GM12801 (cell line): ENCODE results near the gene GRK1.

ENCODE experiments used
- TF ChIP-seq, protein P1 (sequence below): IDR thresholded peaks from one replicate; pipeline ENCODE4 v1.5.1; 2011; ENCODE audit warnings: control low read depth; ENCODE audit not compliant: insufficient read length; ENCODE audit errors: extremely low read depth

Gene GRK1

DNA sequence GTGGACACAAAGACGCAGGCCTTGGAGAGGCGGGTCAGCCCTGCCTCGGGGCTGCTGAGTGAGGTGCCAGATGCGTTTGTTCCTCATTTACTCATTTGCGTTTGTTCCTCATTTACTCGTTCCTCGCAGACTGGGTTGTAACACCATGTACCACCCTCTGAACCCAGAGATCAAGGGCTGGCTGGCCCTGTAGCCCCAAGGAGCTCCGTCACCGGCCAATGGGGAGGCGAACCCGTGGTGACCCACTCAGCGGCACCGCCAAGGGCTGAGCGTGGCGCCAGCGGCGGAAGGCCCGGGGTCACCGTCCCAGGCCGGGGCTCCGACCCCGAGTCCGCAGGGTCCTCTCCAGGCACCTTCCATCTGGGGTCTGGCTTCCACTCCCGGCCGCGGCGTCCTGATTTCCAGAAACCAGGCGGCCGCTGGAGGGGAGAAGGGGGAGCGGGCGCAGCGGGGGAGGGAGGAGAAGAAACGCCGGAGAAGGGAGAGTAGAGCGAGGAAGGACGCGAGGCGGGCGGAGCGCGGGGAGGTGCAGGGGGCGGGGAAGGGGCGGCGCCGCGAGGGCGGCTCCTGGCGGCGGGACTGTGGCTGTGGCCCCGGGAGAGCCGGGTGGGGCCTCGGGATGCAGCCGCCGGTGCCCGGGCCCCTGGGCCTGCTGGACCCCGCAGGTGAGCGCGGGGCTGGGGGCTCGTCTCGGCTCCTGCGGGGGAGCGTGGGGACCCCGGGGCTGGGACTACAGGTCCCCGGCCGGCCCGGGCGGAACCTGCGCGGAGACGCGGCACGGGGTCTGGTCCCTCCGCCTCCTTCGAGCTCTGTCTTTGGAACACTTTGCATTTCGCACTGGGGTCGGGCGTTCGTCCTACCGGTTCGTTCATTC, 91.9 kb downstream of the GRK1 start, which contains the start of gene TMEM255B:
Gene TMEM255B, plus strand, starts transcription at position 576 of the 874 bp plus-strand sequence. Its CDS starts 44 bp downstream, at position 620.
- TF ChIP-seq, protein P1, sequence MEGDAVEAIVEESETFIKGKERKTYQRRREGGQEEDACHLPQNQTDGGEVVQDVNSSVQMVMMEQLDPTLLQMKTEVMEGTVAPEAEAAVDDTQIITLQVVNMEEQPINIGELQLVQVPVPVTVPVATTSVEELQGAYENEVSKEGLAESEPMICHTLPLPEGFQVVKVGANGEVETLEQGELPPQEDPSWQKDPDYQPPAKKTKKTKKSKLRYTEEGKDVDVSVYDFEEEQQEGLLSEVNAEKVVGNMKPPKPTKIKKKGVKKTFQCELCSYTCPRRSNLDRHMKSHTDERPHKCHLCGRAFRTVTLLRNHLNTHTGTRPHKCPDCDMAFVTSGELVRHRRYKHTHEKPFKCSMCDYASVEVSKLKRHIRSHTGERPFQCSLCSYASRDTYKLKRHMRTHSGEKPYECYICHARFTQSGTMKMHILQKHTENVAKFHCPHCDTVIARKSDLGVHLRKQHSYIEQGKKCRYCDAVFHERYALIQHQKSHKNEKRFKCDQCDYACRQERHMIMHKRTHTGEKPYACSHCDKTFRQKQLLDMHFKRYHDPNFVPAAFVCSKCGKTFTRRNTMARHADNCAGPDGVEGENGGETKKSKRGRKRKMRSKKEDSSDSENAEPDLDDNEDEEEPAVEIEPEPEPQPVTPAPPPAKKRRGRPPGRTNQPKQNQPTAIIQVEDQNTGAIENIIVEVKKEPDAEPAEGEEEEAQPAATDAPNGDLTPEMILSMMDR: no peak

DNA sequence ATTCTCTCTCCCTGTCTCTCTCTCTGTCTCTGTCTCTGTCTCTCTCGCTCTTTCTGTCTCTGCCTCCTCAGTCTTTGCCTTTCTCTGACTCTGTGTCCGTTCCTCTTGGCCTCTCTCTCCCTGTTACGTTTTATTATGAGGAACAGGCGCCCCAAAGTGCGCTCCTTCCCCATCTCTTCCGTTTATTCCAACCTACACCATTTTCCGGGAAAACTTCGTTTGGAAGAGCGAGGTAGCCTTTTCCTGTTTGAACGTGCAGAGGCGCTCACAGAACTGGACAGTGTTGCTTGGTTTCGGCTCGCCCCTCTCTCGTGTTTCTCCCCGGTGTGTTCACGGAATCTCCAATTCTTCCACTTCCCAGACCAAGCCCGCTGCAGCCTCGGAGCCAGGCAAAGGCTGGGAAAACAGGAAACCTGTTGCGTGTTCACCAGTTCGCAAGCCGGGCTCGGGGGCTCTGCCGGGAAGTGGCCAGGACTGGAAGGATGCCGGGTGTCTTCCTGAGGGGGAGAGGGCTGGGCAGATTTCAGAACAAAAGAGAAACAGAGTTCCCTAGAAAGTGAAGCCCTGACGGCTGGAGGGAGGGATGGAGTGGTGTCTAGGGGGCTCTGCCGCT, 92.6 kb downstream of the GRK1 start:
- TF ChIP-seq, protein P1: no peak

DNA sequence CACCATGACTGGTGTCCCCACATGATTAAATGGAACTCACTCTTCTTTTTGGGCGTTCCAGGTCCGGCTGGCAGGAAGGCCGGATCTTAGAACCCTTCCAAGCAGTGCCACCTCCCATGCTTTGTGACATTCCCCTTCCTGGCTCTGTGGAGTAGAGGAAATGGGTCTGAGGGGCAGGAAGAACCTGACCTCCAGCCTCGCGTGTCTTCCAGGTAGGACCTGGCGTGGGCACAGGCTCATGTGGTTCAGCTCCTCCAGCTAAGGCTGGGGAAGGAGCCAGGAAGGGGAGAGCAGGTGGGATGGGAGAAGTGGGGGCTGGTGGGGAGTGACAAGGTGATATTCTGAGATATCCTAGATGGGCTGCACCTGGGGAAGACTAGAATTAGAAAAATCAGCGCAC, 94.1 kb downstream of the GRK1 start:
- TF ChIP-seq, protein P1: no peak

DNA sequence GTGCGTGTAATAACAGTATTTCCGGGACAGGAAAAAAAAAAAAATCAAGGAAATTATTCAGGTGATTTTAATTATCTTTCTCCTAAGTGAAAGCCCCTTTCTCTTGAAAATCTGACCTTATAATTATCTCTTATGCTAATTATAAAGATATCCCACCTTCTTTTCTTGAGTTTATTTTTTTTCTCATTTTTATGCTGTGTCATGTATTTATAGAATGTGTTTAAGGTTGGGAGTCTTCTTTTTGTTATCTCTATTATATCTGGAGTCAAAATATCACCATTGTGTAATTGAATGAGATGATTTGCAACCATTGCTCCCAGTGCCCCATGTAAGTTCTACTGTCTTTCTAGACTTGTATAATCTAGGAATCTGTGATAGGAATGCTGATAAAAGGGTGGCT, 95.1 kb downstream of the GRK1 start:
- TF ChIP-seq, protein P1: no peak

DNA sequence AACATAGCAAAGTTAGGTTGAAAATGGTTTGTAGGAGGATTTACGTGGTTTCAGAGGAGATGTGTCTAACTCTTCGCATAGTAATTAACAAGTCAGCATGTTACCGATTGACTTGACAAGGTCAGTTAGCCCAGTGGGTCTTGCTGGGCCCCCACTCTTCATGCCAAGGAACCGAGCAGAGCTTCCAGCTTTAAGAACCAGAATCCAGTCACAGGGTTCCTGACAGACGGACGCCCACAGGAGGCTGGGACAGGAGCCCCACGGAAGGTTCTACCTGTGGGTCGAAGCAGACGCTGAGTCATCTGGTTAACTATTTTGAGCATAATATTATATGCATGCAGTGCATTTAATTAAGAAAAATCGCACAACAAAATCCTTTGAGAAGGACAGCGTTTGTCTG, 95.5 kb downstream of the GRK1 start:
- TF ChIP-seq, protein P1: no peak

DNA sequence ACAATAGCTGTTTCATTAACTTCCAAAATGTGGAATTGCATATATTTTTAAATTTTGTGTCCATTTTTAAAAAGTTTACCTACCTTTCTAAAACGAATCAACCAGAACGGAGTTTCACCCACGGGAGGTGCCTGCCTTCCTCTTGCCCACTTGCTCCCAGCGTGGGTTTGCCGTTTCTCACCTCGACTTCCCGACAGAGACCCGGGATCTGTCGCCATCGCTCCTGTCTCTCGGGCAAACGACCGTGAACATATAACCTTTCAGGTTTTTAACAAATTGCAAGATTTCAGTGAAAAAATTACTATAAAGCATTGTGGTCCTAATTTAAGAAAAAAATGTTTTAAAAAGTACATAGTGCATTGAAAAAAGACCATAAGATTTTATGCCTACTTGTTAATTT, 96.2 kb downstream of the GRK1 start:
- TF ChIP-seq, protein P1: no peak

DNA sequence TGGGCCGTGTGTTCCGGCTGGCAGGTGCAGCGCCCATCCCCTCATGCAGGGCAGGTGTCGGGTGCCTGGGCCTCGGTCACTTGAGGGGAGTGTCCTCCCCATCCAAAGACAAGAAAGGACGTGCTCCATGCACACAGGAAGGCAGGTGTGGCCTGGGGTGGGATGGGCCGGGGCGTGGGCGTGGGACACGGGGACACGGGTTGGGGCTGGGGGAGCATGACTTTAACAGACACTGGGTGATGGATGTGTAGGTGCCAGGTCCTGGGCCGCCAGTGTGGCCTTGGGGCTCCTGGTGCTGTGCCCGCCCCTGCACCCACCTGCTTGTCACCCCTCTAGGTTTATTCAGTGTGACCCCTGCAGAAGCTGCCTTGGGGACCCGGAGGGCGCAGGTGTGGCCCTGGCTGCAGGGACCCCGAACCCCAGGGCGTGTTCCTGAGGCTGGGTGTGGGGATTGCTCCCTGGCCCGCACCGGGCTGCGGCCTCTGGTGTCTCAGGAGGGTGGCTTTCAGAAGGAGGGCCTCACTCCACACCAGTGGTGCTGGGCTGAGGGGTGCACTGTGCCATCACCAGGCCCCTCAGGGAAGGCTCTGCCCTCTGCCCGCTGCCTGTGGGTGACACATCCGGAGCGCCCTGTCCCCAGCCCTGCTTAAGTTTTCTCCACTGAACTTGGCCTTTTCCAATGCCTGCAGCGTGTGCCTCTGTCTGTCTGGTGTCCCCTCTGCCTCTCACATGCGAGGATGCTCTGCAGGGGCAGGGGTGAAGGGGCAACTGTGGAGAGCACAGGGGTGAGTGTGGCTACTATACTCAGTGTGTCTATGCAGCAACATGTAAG, 97.2 kb downstream of the GRK1 start:
- TF ChIP-seq, protein P1: no peak
